GM12872 (cell line): Measurements from ENCODE around the gene MYH6.

Experiments
- CTCF ChIP-seq: IDR thresholded peaks from 3 replicates; pipeline ENCODE4 v1.5.1; 2011; ENCODE audit warnings: low read depth, mild to moderate bottlenecking, low read length, moderate library complexity; ENCODE audit not compliant: insufficient read depth

MYH6 gene

GRCh38 chr14:23407516-23408306 lies at the start of gene MYH6:
TSS of gene MYH6 (minus strand) at chr14:23408273. CDS start at chr14:23407223, 1,050 bp downstream.
- no peak for TF ChIP-seq CTCF

DNA sequence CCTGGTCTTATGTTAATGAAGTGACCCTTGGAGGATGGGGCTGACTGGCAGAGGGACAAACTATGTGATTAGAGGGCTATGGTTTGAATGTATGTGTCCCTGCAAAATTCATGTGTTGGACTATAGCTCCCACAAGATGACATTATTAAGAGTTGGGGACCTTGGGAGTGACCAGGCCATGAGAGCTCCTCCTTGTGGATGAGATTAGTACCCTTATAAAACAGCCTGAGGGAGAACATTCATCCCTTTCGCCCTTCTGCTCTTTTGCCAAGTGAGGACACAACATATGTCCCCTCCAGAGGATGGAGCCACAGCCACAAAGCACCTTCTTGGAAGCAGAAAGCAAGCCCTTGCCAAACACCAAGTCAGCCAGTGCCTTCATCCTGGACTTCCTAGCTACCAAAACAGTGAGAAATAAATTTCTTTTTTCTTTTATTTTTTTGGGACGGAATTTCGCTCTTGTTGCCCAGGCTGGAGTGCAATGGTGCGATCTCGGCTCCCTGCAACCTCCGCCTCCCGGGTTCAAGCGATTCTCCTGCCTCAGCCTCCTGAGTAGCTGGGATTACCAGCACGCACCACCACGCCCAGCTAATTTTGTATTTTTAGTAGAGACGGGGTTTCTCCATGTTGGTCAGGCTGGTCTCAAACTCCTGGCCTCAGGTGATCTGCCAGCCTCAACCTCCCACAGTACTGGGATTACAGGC lies 49.0 kb upstream of the MYH6 start:
- peak; percentile 30; the same call in 1 of the 3 replicates for TF ChIP-seq CTCF

DNA sequence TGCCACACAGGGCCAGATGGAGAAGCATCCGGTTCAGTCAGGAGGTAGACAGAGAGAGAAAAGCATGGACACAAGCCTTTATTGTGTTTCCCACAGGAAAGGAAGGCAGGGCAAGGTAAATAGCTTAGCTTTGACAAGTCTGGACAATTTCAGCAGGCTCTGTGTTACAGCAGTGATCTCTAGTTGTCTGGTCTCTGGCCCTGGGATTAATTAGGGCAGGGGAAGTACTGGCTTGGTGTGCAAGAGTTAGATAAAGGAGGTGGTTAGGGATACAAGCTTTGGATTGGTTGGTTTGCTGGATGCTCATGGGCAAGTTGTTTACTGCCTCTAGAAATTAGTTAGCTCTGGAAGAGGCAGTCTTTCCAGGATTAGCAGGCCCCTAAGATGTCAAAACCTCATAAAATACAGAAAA lies 46.4 kb upstream of the MYH6 start:
- no peak for TF ChIP-seq CTCF

- no peak for TF ChIP-seq CTCF
Measured at GRCh38 chr14:23452237-23452636, 44.2 kb upstream of the MYH6 start.

- TF ChIP-seq CTCF: no peak
Measured at GRCh38 chr14:23450379-23450778, 42.3 kb upstream of the MYH6 start.

- TF ChIP-seq CTCF: no peak
Measured at GRCh38 chr14:23449314-23449713, 41.2 kb upstream of the MYH6 start.

- no peak for TF ChIP-seq CTCF
Measured at GRCh38 chr14:23447361-23448350, 39.6 kb upstream of the MYH6 start.
